Sciatic nerve (tissue), 2 donors: ENCODE results near the gene KLF17. TPM values are rescaled to one million over a fixed set of nuclear protein-coding genes. Genes with fewer than 3 reads are reported as not detected.
"Not testable (repeated sequence)": the region's sequence is repeated elsewhere in the genome, so short reads cannot be mapped to it uniquely, and the experiment has no call there.

ENCODE experiments used
- ATAC-seq: fragments of 200-7000 bp; cut with Tn5 transposase; one replicate; pipeline ENCODE4 v1.9.1; 2020; ENCODE audit warnings: mild to moderate bottlenecking, moderate library complexity
- DNase-seq: peaks from one replicate; pipeline ENCODE4 v3.0.0-alpha.2; 2020; ENCODE audit warnings: low spot score
- intact Hi-C: fragments of 100-400 bp; cut with DNase I; formaldehyde crosslinking; loops from one replicate; pipeline ENCODE4 v1.14.2; 2022
- total RNA-seq: library from RNA; stranded (reverse); fragmentation: NEBNext Ultra II Directional; extraction: Animal tissue kit (Norgen Biotek cat#: 25700); gene quantifications from one replicate; pipeline ENCODE4 v1.2.1, GENCODE V29; 2021
- donor health status: DM: no; HTN: no; CAD: no.
- donor health status: DM: no; HTN: no; CAD: no.

The KLF17 gene
- total RNA-seq, 1 donor from 2014 or later = not detected

GRCh38 chr1:44103270-44104131 is 15.1 kb upstream of the KLF17 start:
- no peak for ATAC-seq
- intact Hi-C loops = no loop called here

DNA sequence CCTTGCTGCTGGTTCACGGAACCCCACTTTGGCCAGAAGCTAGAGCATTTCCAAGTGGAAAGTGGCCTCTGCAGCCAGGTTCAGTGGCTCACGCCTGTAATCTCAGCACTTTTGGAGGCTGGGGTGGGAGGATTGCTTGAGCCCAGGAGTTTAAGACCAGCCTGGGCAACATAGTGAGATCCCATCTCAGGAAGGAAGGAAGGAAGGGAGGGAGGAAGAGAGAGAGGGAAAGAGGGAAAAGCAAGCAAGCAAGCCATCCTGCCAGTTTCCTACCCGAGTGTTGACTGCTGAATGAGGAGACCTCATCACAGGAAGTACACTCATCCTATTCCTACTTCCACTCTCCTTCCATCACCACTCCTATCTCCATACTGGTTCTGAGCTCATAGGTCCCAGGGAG is 12.8 kb upstream of the KLF17 start:
- intact Hi-C loops = no loop called here
- ATAC-seq = no peak

More at GRCh38 chr1:44103270-44104131, 15.1 kb upstream of the KLF17 start:
- DNase-seq = no peak

DNA sequence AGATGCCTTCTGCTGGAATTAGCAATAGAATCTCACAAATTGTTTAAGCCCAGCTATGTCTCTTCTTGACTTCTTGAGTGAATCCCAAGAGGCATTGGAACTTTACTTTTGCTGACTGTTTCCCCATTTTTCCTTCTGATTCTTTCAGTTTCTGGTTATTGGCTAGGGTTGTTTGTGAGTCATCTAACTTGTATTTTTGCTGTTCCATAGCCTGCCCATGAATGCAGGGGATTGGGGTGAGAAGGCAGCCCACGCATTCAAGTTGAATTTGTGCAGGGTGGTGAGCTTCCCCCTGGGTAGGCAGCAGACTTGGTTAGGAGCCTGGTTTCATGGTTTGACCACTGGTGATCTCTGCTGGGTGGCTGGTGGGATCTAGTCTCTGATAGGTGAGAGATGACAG is 10.4 kb upstream of the KLF17 start:
- DNase-seq (no peak), ATAC-seq (no peak)
- intact Hi-C loops = no loop called here

More for the DNA sequence above, 12.8 kb upstream of the KLF17 start:
- DNase-seq = no peak

GRCh38 chr1:44108971-44109370 is 9.7 kb upstream of the KLF17 start:
- ATAC-seq (no peak), DNase-seq (no peak)
- intact Hi-C loops = no loop called here

- DNase-seq = no peak
- no peak for ATAC-seq
- intact Hi-C loops = no loop called here
These were observed 7.7 kb upstream of the KLF17 start for GRCh38 chr1:44110916-44111315.

DNA sequence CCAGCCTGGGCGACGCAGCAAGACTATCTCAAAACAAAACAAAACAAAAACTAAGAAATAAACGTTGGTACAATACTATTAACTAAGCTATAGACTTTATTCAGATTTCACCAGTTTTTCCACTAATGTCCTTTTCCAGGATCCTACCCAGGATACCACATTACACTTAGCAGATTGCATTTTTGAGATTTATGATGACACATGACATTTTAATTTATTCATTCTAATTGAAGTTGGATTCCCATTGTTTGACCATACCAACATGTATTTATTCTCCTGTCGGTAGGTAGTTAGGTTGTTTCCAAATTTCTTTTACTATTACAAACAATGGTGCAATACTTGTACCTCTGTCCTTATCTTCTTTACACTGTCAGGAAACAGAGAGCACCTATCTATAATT is 6.8 kb upstream of the KLF17 start:
- no peak for ATAC-seq
- intact Hi-C loops = no loop called here
- no peak for DNase-seq

GRCh38 chr1:44112486-44112885 is 6.1 kb upstream of the KLF17 start:
- ATAC-seq (no peak), DNase-seq (no peak)
- intact Hi-C loops = no loop called here

GRCh38 chr1:44113095-44113609 is 5.5 kb upstream of the KLF17 start:
- no peak for DNase-seq
- intact Hi-C loops = no loop called here
- no peak for ATAC-seq

DNA sequence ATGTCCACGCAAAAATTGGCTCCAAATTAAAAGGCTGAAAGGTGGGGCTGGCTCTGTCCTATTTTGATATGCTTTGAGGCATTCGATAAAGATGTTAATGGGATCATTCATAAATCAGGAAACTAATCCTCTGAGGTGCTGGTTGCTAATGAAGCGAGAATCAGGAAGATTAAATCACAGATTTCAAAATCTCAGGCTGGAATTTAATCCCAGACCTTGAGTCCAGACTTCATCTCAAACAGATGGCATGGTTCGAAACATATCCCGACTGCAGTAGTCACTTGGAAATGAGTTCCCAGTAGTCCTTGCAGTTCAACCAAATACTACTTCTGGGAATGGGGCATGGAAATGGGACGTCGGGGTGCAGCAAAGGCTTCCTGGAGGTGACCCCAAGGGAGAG is 4.5 kb upstream of the KLF17 start:
- DNase-seq = no peak
- no peak for ATAC-seq
- intact Hi-C loops = no loop called here

DNA sequence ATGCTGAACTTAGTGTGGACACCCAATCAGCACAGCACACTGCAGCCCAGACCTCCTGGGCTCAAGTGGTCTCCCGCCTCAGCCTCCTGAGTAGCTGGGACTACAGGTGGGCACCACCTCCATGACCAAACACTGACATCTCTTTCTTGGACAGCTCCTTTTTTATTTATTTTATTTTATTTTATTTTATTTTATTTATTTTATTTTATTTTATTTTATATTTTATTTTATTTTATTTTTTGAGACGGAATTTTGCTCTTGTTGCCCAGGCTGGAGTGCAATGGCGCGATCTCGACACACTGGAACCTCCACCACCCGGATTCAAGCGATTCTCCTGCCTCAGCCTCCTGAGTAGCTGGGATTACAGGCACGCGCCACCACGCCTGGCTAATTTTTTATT is 1.3 kb upstream of the KLF17 start:
- intact Hi-C loops, DNase-seq, ATAC-seq: not testable (repeated sequence)

- ATAC-seq (no peak), DNase-seq (no peak)
- intact Hi-C loops = no loop called here
These were observed 904 bp downstream of the KLF17 start for GRCh38 chr1:44119525-44119924.

- no peak for DNase-seq
- no peak for ATAC-seq
- intact Hi-C loops = no loop called here
These were observed 1.9 kb downstream of the KLF17 start for GRCh38 chr1:44120398-44120949.

- DNase-seq (no peak), ATAC-seq (no peak)
- intact Hi-C loops = no loop called here
These were observed 11.2 kb downstream of the KLF17 start for GRCh38 chr1:44129616-44130500.

DNA sequence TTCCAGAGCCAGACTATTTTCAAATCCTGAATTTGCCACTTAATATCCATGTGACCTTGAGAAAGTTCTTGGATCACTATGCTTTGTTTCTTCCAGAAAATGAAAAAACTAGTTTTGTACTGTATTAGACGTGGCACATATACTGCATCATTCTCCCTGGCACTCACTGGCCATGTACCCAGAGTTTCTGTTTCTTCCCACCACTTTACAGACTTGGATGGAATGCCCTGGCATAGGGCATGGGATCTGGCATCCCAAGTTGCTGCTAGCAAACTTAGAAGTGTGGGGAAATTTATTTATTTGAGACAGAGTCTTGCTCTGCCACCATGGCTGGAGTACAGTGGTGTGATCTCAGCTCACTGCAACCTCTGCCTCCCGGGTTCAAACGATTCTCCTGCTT is 12.8 kb downstream of the KLF17 start:
- intact Hi-C loops = no loop called here
- ATAC-seq (no peak), DNase-seq (no peak)

GRCh38 chr1:44134071-44134920 is 15.7 kb downstream of the KLF17 start:
- intact Hi-C loops = no loop called here
- no peak for DNase-seq
- no peak for ATAC-seq

- no peak for DNase-seq
- intact Hi-C loops = no loop called here
- no peak for ATAC-seq
These were observed 17.3 kb downstream of the KLF17 start for GRCh38 chr1:44135886-44136285.

DNA sequence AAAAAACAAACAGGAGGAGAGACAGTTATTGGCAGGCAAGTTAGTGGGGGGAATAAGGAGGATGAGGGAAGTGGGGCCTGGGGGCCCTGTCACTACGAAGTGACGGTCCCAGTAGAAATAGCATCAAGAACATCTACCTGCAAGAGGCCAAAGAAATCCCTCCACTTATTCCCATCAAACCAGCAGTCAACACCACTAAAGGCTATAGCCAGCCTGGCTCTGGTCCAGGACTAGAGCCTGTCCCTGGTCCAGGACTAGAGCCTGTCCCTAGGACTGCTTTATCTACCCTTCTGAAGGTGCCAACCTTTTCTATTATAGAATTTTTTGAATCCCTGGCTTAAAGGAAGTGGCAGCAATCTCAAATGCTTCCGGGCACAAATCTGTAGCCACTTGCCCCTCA is 19.6 kb downstream of the KLF17 start:
- intact Hi-C loops = no loop called here
- DNase-seq = no peak
- no peak for ATAC-seq

- DNase-seq, intact Hi-C loops, ATAC-seq: not testable (repeated sequence)
These were observed 20.9 kb downstream of the KLF17 start for GRCh38 chr1:44139565-44139964.

- intact Hi-C loops = no loop called here
- ATAC-seq = no peak
- DNase-seq = no peak
These were observed 22.9 kb downstream of the KLF17 start, which contains the start of gene KLF18 for GRCh38 chr1:44141531-44141930. Gene KLF18, minus strand, starts transcription at chr1:44141631. Its CDS starts 0 bp downstream, at chr1:44141631.
